SK-N-SH (cell line): ENCODE data around the gene GAPVD1. TPM values are rescaled to one million over a fixed set of nuclear protein-coding genes. Genes with fewer than 3 reads are reported as not detected.

Experiments
- CTCF ChIA-PET: fragments of 300-600, 350-600 bp; formaldehyde crosslinking; extraction: SDS; loops from one replicate; lab custom pipeline; 2021; lab: Yijun Ruan, JAX
- POLR2A ChIA-PET: fragments of 350-600 bp; sonication (Branson Sonifier 250); formaldehyde crosslinking; extraction: SDS; loops from one replicate; lab custom pipeline; 2020; ENCODE audit warnings: antibody characterized with exemption, inconsistent platforms; lab: Yijun Ruan, JAX
- DNase-seq: peaks from one replicate; pipeline ENCODE4 v3.0.0; 2012
- H2AFZ ChIP-seq: fragments of 200-600 bp; sonication (generic); 2 replicates; pipeline ENCODE4 v1.8.1; 2016; ENCODE audit warnings: antibody characterized with exemption, mild to moderate bottlenecking, low read depth
- H3F3A ChIP-seq: fragments of 200-600 bp; sonication (generic); replicated peaks from 2 replicates; pipeline ENCODE3; 2016; ENCODE audit warnings: antibody characterized with exemption, mild to moderate bottlenecking; ENCODE audit not compliant: insufficient read depth
- H3K27ac ChIP-seq, 2 experiments: fragments of 200-500 bp in 1 of 2; fragments of 200-600 bp in 1 of 2; sonication (Bioruptor generic) in 1 of 2; sonication (generic), shearing (Covaris generic) in 1 of 2; 2 replicates each; pipeline versions ENCODE4 v1.5.1 to v1.6.1; 2014 to 2016; ENCODE audit warnings: low read depth in 2 of 2, inconsistent platforms in 1 of 2, low read length in 1 of 2, mild to moderate bottlenecking in 1 of 2, mixed read lengths in 1 of 2
- H3K27me3 ChIP-seq: fragments of 200-600 bp; sonication (generic), shearing (Covaris generic); 2 replicates; pipeline ENCODE4 v1.6.1; 2016; ENCODE audit warnings: mixed run types; ENCODE audit not compliant: insufficient read depth
- H3K36me3 ChIP-seq, 2 experiments: fragments of 200-500 bp in 1 of 2; fragments of 200-600 bp in 1 of 2; sonication (Bioruptor generic) in 1 of 2; sonication (generic) in 1 of 2; replicated peaks in 1 of 2; 2 replicates each; pipeline versions ENCODE3 to v1.5.1; 2014 to 2016; ENCODE audit warnings: low read length in 1 of 2, mild to moderate bottlenecking in 1 of 2; ENCODE audit not compliant: insufficient read depth in 2 of 2, control insufficient read depth in 1 of 2
- H3K4me1 ChIP-seq, 2 experiments: fragments of 200-500 bp in 1 of 2; fragments of 200-600 bp in 1 of 2; sonication (Bioruptor generic) in 1 of 2; sonication (generic), shearing (Covaris generic) in 1 of 2; 2 replicates each; pipeline versions ENCODE4 v1.5.1 to v1.6.1; 2014 to 2016; ENCODE audit warnings: low read depth in 1 of 2, low read length in 1 of 2, mixed run types in 1 of 2; ENCODE audit not compliant: insufficient read depth in 2 of 2, control insufficient read depth in 1 of 2
- H3K4me2 ChIP-seq: fragments of 200-600 bp; sonication (generic), shearing (Covaris generic); 2 replicates; pipeline ENCODE4 v1.6.1; 2017; ENCODE audit warnings: mixed run types
- H3K4me3 ChIP-seq, 2 experiments: fragments of 200-500 bp in 1 of 2; fragments of 200-600 bp in 1 of 2; sonication (Bioruptor generic) in 1 of 2; sonication (generic), shearing (Covaris generic) in 1 of 2; 2 replicates each; pipeline versions ENCODE4 v1.5.1 to v1.8.1; 2014 to 2016; ENCODE audit warnings: low read depth in 2 of 2, inconsistent platforms in 1 of 2, low read length in 1 of 2, mild to moderate bottlenecking in 1 of 2, mixed read lengths in 1 of 2, moderate library complexity in 1 of 2
- H3K79me2 ChIP-seq: fragments of 200-600 bp; sonication (generic); 2 replicates; pipeline ENCODE4 v1.8.1; 2017; ENCODE audit warnings: mild to moderate bottlenecking; ENCODE audit not compliant: insufficient read depth
- H3K9ac ChIP-seq: fragments of 200-600 bp; sonication (generic); 2 replicates; pipeline ENCODE4 v1.6.1; 2017; ENCODE audit warnings: mixed run types
- H3K9me2 ChIP-seq: fragments of 200-600 bp; sonication (generic); 2 replicates; pipeline ENCODE4 v1.6.1; 2017; ENCODE audit warnings: mixed run types
- H3K9me3 ChIP-seq: fragments of 200-600 bp; sonication (generic); 2 replicates; pipeline ENCODE4 v1.6.1; 2017; ENCODE audit warnings: mixed run types, mild to moderate bottlenecking, moderate library complexity
- H4K20me1 ChIP-seq: fragments of 200-600 bp; sonication (generic); 2 replicates; pipeline ENCODE4 v1.6.1; 2017; ENCODE audit warnings: mild to moderate bottlenecking, mixed run types; ENCODE audit not compliant: insufficient read depth
- CHD2 ChIP-seq: fragments of 150-350 bp; IDR thresholded peaks from 2 replicates; pipeline ENCODE4 v1.6.1; 2018; ENCODE audit warnings: low read length; ENCODE audit not compliant: partially characterized antibody
- ELF1 ChIP-seq: IDR thresholded peaks from 2 replicates; pipeline ENCODE4 v1.4.0; 2012
- EZH2phosphoT487 ChIP-seq: fragments of 200-600 bp; sonication (generic); IDR thresholded peaks from 2 replicates; pipeline ENCODE4 v1.6.1; 2017; ENCODE audit warnings: low read depth, mixed run types, mild to moderate bottlenecking, antibody characterized with exemption, moderate library complexity, borderline replicate concordance
- FOSL2 ChIP-seq: IDR thresholded peaks from 2 replicates; pipeline ENCODE4 v1.4.0; 2012; ENCODE audit warnings: low read depth, mild to moderate bottlenecking, moderate library complexity, borderline replicate concordance
- FOXJ3 ChIP-seq: sonication (generic); formaldehyde crosslinking; IDR thresholded peaks from 2 replicates; pipeline ENCODE4 v1.5.1; 2020; ENCODE audit warnings: mild to moderate bottlenecking, missing genetic modification reagents
- GABPA ChIP-seq: IDR thresholded peaks from 2 replicates; pipeline ENCODE4 v1.4.0; 2012; ENCODE audit warnings: low read depth, mild to moderate bottlenecking
- GATA2 ChIP-seq: sonication (generic); formaldehyde crosslinking; IDR thresholded peaks from 2 replicates; pipeline ENCODE4 v1.5.0; 2020; ENCODE audit warnings: mild to moderate bottlenecking, missing genetic modification reagents
- JUND ChIP-seq: IDR thresholded peaks from 2 replicates; pipeline ENCODE4 v1.4.0; 2012
- MXI1 ChIP-seq: IDR thresholded peaks from 2 replicates; pipeline ENCODE4 v1.6.1; 2012; ENCODE audit warnings: mild to moderate bottlenecking, low read depth, low read length, improper control_type of control experiment
- NRF1 ChIP-seq: IDR thresholded peaks from 2 replicates; pipeline ENCODE4 v1.6.1; 2012; ENCODE audit warnings: low read depth, mild to moderate bottlenecking, low read length
- PBX3 ChIP-seq: IDR thresholded peaks from 2 replicates; pipeline ENCODE4; 2012
- POLR2AphosphoS5 ChIP-seq: IDR thresholded peaks from 2 replicates; pipeline ENCODE4 v1.6.1; 2012; ENCODE audit warnings: low read depth, low read length
- RCOR1 ChIP-seq: fragments of 150-350 bp; IDR thresholded peaks from 2 replicates; pipeline ENCODE4 v1.6.1; 2017; ENCODE audit warnings: antibody characterized with exemption, low read length
- RFX5 ChIP-seq: IDR thresholded peaks from 2 replicates; pipeline ENCODE4 v1.6.1; 2012; ENCODE audit warnings: mild to moderate bottlenecking, improper control_type of control experiment, low read length
- WGBS: methylation state at CpG from one replicate; pipeline ENCODE4 v1.1.6; 2017; ENCODE audit warnings: low lambda C conversion rate; 5-methylcytosine and 5-hydroxymethylcytosine counted together
- polyA plus RNA-seq, 3 experiments: library from polyadenylated mRNA; depleted of rRNA; stranded (reverse); fragments of >200 nt; gene quantifications; 2 replicates each; pipeline ENCODE4 v1.2.3, GENCODE V29; 2012
- TF ChIP-seq, protein P1 (sequence below): IDR thresholded peaks from 2 replicates; pipeline ENCODE4 v1.4.0; 2012; ENCODE audit warnings: low read depth, borderline replicate concordance
- TF ChIP-seq, protein P2 (sequence below): IDR thresholded peaks from 2 replicates; pipeline ENCODE4 v1.4.0; 2012; ENCODE audit warnings: low read depth, borderline replicate concordance

The GAPVD1 gene
- polyA plus RNA-seq, 1 of the 3 experiments (the other 2 are of a cell fraction): 10.5 TPM

DNA sequence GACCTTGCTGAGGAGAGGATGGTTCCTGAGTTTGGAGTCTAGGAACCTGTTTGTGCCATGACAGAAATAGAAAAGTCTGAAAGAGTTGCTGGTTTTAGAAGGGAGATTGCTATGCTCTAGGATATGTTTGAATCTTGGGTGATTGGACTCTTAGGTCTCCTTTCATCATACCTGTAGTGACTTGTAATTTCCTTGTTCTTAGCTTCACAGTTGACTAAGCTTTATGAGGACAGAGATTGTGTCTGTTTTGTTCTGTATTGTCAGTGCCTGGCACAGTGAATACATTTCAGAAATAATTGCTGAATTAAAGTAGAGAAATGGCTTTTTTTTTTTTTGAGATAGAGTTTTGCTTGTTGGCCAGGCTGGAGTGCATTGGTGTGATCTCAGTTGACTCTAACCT is 31.5 kb downstream of the GAPVD1 start:
- CTCF ChIA-PET: no interaction called here
- POLR2A ChIA-PET: no interaction called here
- Histone ChIP-seq H3K9ac (no peak overlapping the region), H3K9me2 (no peaks in the 10 kb centered on the region), H3K36me3 (peaks cover 0 to 5% of the 10 kb centered on the region in 2 experiments), H3K4me3 (no peak overlapping the region), H3K79me2 (peaks cover 73% of the 10 kb centered on the region), H4K20me1 (peaks cover 11% of the 10 kb centered on the region), H3K9me3 (no peaks in the 10 kb centered on the region), H2AFZ (no peak overlapping the region), H3K27ac (no peak overlapping the region), H3F3A (peaks cover 6% of the 10 kb centered on the region), H3K27me3 (no peaks in the 10 kb centered on the region), H3K4me1 (no peaks in the 10 kb centered on the region), H3K4me2 (no peak overlapping the region)
- no peak for DNase-seq
- TF ChIP-seq POLR2AphosphoS5 (no peak), RCOR1 (no peak), FOSL2 (no peak), JUND (no peak), RFX5 (no peak), FOXJ3 (no peak), CHD2 (no peak), NRF1 (no peak), MXI1 (no peak), PBX3 (no peak), GABPA (no peak), GATA2 (CRISPR knock-in tag) (no peak), EZH2phosphoT487 (no peak), ELF1 (no peak)
- TF ChIP-seq, protein P1, sequence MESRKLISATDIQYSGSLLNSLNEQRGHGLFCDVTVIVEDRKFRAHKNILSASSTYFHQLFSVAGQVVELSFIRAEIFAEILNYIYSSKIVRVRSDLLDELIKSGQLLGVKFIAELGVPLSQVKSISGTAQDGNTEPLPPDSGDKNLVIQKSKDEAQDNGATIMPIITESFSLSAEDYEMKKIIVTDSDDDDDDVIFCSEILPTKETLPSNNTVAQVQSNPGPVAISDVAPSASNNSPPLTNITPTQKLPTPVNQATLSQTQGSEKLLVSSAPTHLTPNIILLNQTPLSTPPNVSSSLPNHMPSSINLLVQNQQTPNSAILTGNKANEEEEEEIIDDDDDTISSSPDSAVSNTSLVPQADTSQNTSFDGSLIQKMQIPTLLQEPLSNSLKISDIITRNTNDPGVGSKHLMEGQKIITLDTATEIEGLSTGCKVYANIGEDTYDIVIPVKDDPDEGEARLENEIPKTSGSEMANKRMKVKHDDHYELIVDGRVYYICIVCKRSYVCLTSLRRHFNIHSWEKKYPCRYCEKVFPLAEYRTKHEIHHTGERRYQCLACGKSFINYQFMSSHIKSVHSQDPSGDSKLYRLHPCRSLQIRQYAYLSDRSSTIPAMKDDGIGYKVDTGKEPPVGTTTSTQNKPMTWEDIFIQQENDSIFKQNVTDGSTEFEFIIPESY: no peak
- TF ChIP-seq, protein P2, sequence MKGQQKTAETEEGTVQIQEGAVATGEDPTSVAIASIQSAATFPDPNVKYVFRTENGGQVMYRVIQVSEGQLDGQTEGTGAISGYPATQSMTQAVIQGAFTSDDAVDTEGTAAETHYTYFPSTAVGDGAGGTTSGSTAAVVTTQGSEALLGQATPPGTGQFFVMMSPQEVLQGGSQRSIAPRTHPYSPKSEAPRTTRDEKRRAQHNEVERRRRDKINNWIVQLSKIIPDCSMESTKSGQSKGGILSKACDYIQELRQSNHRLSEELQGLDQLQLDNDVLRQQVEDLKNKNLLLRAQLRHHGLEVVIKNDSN: no peak

DNA sequence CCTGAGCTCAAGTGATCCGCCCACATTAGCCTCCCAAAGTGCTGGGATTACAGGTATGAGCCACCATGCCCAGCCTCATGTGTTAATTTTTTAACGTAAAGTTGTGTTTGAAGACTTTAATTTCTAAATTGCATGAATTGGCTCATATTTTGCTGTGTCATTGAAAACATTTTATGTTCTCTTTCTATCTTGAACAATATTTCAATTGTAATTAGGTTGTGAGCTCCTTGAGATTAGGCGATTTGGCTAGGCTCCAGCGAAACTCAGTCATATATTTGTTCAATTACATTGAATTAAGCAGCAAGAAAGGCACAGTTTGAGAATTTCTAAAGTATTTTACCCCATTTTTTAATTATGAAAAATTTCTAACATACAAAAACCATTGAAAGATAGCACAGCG is 34.0 kb downstream of the GAPVD1 start:
- Histone ChIP-seq H3K4me2 (no peak overlapping the region), H3K36me3 (peaks cover 0 to 12% of the 10 kb centered on the region in 2 experiments), H3K9me2 (no peaks in the 10 kb centered on the region), H3K27me3 (no peaks in the 10 kb centered on the region), H3K4me1 (no peaks in the 10 kb centered on the region), H4K20me1 (peaks cover 4% of the 10 kb centered on the region; the same call in 1 of the 2 replicates), H3K4me3 (no peak overlapping the region), H3K9me3 (no peaks in the 10 kb centered on the region), H3K79me2 (peaks cover 61% of the 10 kb centered on the region), H3K9ac (no peak overlapping the region), H2AFZ (no peak overlapping the region), H3K27ac (no peak overlapping the region), H3F3A (peaks cover 6% of the 10 kb centered on the region)
- WGBS: 97% methylated on average over 5 of the region's 5 CpGs
- POLR2A ChIA-PET: interaction anchor here (0.6 kb wide), 1 partner anchor 140 kb away, joined by 4 read pairs; no protein-coding TSS in a partner anchor
- CTCF ChIA-PET: interaction anchor here (1.1 kb wide), 1 partner anchor 12 kb away, joined by 3 read pairs; no protein-coding TSS in a partner anchor
- DNase-seq: no peak
- TF ChIP-seq ELF1: no peak
